ENCODE results near the gene ICAM1. TPM values are rescaled to one million over a fixed set of nuclear protein-coding genes. Genes with fewer than 3 reads are reported as not detected.

ICAM1 gene
- total and polyA plus RNA-seq, 11 donors = 6.0 to 87.6 (median 9.7) TPM

DNA sequence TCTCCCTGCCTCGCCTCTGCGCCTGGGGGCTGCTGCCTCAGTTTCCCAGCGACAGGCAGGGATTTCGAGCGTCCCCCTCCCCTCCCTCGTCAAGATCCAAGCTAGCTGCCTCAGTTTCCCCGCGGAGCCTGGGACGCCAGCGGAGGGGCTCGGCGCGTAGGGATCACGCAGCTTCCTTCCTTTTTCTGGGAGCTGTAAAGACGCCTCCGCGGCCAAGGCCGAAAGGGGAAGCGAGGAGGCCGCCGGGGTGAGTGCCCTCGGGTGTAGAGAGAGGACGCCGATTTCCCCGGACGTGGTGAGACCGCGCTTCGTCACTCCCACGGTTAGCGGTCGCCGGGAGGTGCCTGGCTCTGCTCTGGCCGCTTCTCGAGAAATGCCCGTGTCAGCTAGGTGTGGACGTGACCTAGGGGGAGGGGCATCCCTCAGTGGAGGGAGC lies 722 bp upstream of the ICAM1 start:
- Histone ChIP-seq H3K4me3 (peak overlapping the region; percentile 19 to 78 (median 60)), H3K9me3 (no peaks in the 10 kb centered on the region), H3K27ac (peak overlapping the region; percentile 69 to 99 (median 88)), H3K27me3 (peaks cover 0 to 23% (median 3%) of the 10 kb centered on the region in 9 donors), H3K36me3 (peaks cover 0 to 16% (median 6%) of the 10 kb centered on the region in 9 donors), H3K4me1 (peaks cover 0 to 75% (median 17%) of the 10 kb centered on the region in 12 donors)
- WGBS, 4 donors = 2 to 3% (median 3%) methylated on average over 16 to 37 of the region's 37 CpGs
- DNase-seq (peak; percentile 72 to 91 (median 80)), ATAC-seq (peak; percentile 15 to 66 (median 58))
- TF ChIP-seq, protein P1, sequence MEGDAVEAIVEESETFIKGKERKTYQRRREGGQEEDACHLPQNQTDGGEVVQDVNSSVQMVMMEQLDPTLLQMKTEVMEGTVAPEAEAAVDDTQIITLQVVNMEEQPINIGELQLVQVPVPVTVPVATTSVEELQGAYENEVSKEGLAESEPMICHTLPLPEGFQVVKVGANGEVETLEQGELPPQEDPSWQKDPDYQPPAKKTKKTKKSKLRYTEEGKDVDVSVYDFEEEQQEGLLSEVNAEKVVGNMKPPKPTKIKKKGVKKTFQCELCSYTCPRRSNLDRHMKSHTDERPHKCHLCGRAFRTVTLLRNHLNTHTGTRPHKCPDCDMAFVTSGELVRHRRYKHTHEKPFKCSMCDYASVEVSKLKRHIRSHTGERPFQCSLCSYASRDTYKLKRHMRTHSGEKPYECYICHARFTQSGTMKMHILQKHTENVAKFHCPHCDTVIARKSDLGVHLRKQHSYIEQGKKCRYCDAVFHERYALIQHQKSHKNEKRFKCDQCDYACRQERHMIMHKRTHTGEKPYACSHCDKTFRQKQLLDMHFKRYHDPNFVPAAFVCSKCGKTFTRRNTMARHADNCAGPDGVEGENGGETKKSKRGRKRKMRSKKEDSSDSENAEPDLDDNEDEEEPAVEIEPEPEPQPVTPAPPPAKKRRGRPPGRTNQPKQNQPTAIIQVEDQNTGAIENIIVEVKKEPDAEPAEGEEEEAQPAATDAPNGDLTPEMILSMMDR (IDR thresholded peaks at IDR 0.05) = no peak
- TF ChIP-seq POLR2A (IDR thresholded peaks at IDR 0.05) = no peak
- intact Hi-C loops (cut with DNase I) = loop anchor here in 4 of 10 donors (1.0 to 5.0 kb wide), 3 partner anchors 62 to 64 kb away; partner anchors contain the start of gene RAVER1 (in 3 of the 4)

DNA sequence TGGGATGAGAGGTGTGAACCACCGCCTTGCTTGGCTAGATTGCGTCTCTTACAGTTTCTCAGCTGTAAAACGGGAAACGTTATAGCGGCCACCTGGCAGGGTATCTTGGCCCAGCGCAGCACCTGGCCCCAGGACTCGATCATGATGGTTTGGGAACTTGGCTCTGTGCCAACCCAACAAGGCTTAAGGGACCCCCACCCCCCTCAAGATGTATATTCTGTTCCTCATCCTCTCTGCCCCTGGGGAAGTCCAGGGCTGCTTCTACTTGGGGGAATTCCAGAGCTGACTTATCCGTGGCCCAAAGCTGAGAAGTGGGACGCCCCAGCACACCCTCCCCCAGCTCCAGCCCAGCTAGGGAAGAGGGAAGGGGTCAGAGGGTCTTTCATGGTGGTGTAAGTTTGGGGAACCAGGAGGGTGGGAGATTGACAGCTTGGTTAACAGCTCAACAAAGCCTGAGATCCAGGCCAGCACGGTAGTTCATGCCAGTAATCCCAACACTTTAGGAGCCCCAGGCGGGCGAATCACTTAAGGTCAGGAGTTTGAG lies 695 bp downstream of the ICAM1 start:
- H3K36me3 ChIP-seq = peaks cover 0 to 30% (median 11%) of the 10 kb centered on the region in 9 donors
- ATAC-seq = no peak
- peak in 1 of 5 donors; percentile 30 for DNase-seq
- peak overlapping the region; percentile 19 to 78 (median 60) for H3K4me3 ChIP-seq
- H3K27me3 ChIP-seq = peaks cover 0 to 23% (median 3%) of the 10 kb centered on the region in 9 donors
- TF ChIP-seq, protein P1 (IDR thresholded peaks at IDR 0.05) = no peak
- no peak for TF ChIP-seq POLR2A (IDR thresholded peaks at IDR 0.05)
- H3K27ac ChIP-seq = peak overlapping the region in 11 of 12 donors; percentile 77 to 99 (median 89)
- WGBS, 4 donors = 26 to 41% (median 32%) methylated on average over 12 of the region's 12 CpGs
- H3K9me3 ChIP-seq = no peaks in the 10 kb centered on the region
- intact Hi-C loops (cut with DNase I) = loop anchor here in 2 of 10 donors (5.0 kb wide), 1 partner anchor 61 kb away; the partner anchor contains the start of gene RAVER1 (in 2 of the 2)
- peaks cover 0 to 74% (median 17%) of the 10 kb centered on the region in 12 donors for H3K4me1 ChIP-seq

DNA sequence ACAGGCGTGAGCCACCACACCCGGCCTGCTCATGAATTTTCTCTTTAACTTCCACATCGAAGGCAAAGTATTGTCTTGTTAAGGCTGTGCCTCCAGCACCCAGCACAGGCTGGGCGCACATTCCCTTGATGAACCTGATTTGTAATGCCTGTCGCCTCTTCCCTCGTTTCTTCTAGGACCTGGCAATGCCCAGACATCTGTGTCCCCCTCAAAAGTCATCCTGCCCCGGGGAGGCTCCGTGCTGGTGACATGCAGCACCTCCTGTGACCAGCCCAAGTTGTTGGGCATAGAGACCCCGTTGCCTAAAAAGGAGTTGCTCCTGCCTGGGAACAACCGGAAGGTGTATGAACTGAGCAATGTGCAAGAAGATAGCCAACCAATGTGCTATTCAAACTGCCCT lies 3.7 kb downstream of the ICAM1 start:
- DNase-seq (no peak), ATAC-seq (no peak)
- 82 to 87% (median 84%) methylated on average over 10 of the region's 10 CpGs for WGBS, 4 donors
- no peak for TF ChIP-seq POLR2A (IDR thresholded peaks at IDR 0.05)
- TF ChIP-seq, protein P1 (IDR thresholded peaks at IDR 0.05) = no peak
- no peaks in the 10 kb centered on the region for H3K9me3 ChIP-seq
- H3K27ac ChIP-seq = no peak overlapping the region
- intact Hi-C loops (cut with DNase I) = loop anchor here in 2 of 10 donors (5.0 kb wide), 1 partner anchor 58 kb away; the partner anchor contains the start of gene RAVER1 (in 2 of the 2)
- peak overlapping the region in 1 of 12 donors; percentile 78 for H3K4me3 ChIP-seq
- H3K27me3 ChIP-seq = peaks cover 0 to 21% (median 3%) of the 10 kb centered on the region in 9 donors
- peaks cover 0 to 60% (median 20%) of the 10 kb centered on the region in 9 donors for H3K36me3 ChIP-seq
- H3K4me1 ChIP-seq = peaks cover 0 to 64% (median 8%) of the 10 kb centered on the region in 12 donors

DNA sequence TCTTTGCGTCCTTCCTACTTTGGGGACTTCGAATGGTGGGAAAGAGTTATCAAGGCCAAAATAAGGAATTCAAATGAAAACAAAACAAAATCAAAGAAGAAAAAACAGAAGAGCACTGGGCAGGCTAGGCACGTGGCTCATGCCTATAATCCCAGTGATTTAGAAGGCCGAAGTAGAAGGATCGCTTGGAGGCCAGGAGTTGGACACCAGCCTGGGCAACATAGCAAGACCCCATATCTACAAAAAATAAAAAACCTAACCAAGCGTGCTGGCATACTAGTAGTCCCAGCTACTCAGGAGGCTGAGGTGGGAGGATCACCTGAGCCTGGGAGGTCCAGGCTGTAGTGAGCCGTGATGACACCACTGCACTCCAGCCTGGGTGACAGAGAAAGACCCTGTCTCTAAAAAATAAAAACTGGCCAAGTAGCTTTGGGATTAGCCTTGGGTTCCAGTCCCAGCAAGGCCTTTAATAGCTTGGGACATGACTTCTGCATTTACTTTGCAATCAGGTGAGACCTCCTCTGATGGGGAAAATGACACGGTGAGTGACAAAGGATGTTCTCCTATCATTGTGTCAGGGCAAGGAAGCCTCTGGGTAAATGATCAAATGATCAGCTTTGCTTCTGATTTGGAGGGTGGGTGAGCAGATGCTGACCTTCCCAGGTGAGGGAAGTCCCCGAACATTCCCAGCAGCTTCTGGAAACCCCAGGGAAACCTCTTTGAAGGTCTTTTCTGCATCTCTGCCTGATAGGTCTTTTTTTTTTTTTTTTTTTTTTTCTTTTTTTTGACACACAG lies 7.1 kb downstream of the ICAM1 start:
- 89 to 91% (median 90%) methylated on average over 9 of the region's 9 CpGs for WGBS, 4 donors
- ATAC-seq (no peak), DNase-seq (no peak)
- Histone ChIP-seq H3K27ac (no peak overlapping the region), H3K4me3 (no peak overlapping the region), H3K9me3 (no peaks in the 10 kb centered on the region), H3K4me1 (peaks cover 0 to 42% (median 0%) of the 10 kb centered on the region in 12 donors), H3K36me3 (peaks cover 0 to 90% (median 28%) of the 10 kb centered on the region in 9 donors), H3K27me3 (no peaks in the 10 kb centered on the region)
- intact Hi-C loops (cut with DNase I) = no loop called here
- TF ChIP-seq POLR2A (IDR thresholded peaks at IDR 0.05) = no peak
- TF ChIP-seq, protein P1 (IDR thresholded peaks at IDR 0.05) = no peak

Measured in heart left ventricle (tissue), 16 donors.